B cell (primary cell): ENCODE data around the gene LRRC70. TPM values are rescaled to one million over a fixed set of nuclear protein-coding genes. Genes with fewer than 3 reads are reported as not detected.

ENCODE experiments used
- ATAC-seq: fragments of 200-7000 bp; cut with Tn5 transposase; one replicate; pipeline ENCODE4 v1.10.0; 2021; ENCODE audit warnings: low read depth, mild to moderate bottlenecking, moderate number of reproducible peaks, moderate library complexity
- CTCF ChIA-PET: fragments of 350-600 bp; sonication (Branson Sonifier 250); formaldehyde crosslinking; loops from one replicate; lab custom pipeline; 2021; ENCODE audit warnings: antibody characterized with exemption, inconsistent platforms; lab: Charles Lee
- POLR2A ChIA-PET: fragments of 350-600 bp; sonication (Branson Sonifier 250); formaldehyde crosslinking; loops from one replicate; lab custom pipeline; 2021; ENCODE audit warnings: antibody characterized with exemption; lab: Charles Lee
- DNase-seq: peaks from one replicate; pipeline ENCODE4 v3.0.0; 2013
- H2AFZ ChIP-seq: 2 replicates; pipeline ENCODE4 v1.6.1; 2012; ENCODE audit warnings: mild to moderate bottlenecking, low read depth, low read length; ENCODE audit not compliant: insufficient read depth, poor library complexity, severe bottlenecking
- H3K27ac ChIP-seq, 2 donors: 1 replicate in 1 of 2; 2 replicates in 1 of 2; pipeline ENCODE4 v1.5.1; 2012 to 2013; ENCODE audit warnings: low read length in 2 of 2, mild to moderate bottlenecking in 2 of 2, moderate library complexity in 1 of 2
- H3K27me3 ChIP-seq, 4 experiments: fragments of 200-600 bp in 1 of 4; sonication (generic) in 1 of 4; replicated peaks in 1 of 4; 1 replicate in 2 of 4; 2 replicates in 2 of 4; pipeline versions ENCODE4 v1.6.1 to v1.7.0; 2013 to 2016; ENCODE audit warnings: low read length in 3 of 4, mild to moderate bottlenecking in 2 of 4, mixed read lengths in 1 of 4, moderate library complexity in 1 of 4; ENCODE audit not compliant: insufficient read depth in 4 of 4, control insufficient read depth in 3 of 4; ENCODE audit errors: control extremely low read depth in 1 of 4
- H3K36me3 ChIP-seq, 2 experiments: replicated peaks in 1 of 2; 1 replicate in 1 of 2; 2 replicates in 1 of 2; pipeline versions ENCODE4 v1.6.1 to v1.7.1; 2013; ENCODE audit warnings: low read length in 1 of 2; ENCODE audit not compliant: insufficient read depth in 2 of 2, control insufficient read depth in 1 of 2; ENCODE audit errors: control extremely low read depth in 1 of 2, extremely low read depth in 1 of 2
- H3K4me1 ChIP-seq, 2 donors: fragments of 200-600 bp in 1 of 2; sonication (generic) in 1 of 2; 1 replicate in 1 of 2; 2 replicates in 1 of 2; pipeline versions ENCODE4 v1.5.1 to v1.6.1; 2013 to 2017; ENCODE audit warnings: low read length in 2 of 2; ENCODE audit not compliant: control insufficient read depth in 2 of 2, insufficient read depth in 2 of 2
- H3K4me2 ChIP-seq: replicated peaks from 2 replicates; pipeline ENCODE3; 2012; ENCODE audit warnings: mild to moderate bottlenecking, low read depth, low read length; ENCODE audit not compliant: poor library complexity, severe bottlenecking
- H3K4me3 ChIP-seq, 5 experiments: fragments of 200-600 bp in 1 of 5; sonication (generic) in 1 of 5; 1 replicate in 3 of 5; 2 replicates in 2 of 5; pipeline versions ENCODE4 v1.5.1 to v1.7.0; 2011 to 2016; ENCODE audit warnings: low read length in 4 of 5, mild to moderate bottlenecking in 4 of 5, low read depth in 2 of 5, control low read depth in 1 of 5, moderate library complexity in 1 of 5; ENCODE audit not compliant: insufficient read depth in 1 of 5; ENCODE audit errors: control extremely low read depth in 1 of 5, extremely low read depth in 1 of 5
- H3K79me2 ChIP-seq: fragments of 200-600 bp; sonication (generic); one replicate; pipeline ENCODE4 v1.6.0; 2016; ENCODE audit warnings: low read length; ENCODE audit not compliant: control insufficient read depth, insufficient read depth
- H3K9ac ChIP-seq: fragments of 200-600 bp; sonication (generic); 2 replicates; pipeline ENCODE4 v1.6.1; 2017; ENCODE audit warnings: mild to moderate bottlenecking, low read length, moderate library complexity
- H3K9me3 ChIP-seq, 3 donors: one replicate each; pipeline versions ENCODE4 v1.6.1 to v1.7.1; 2013; ENCODE audit warnings: low read length in 2 of 3; ENCODE audit not compliant: control insufficient read depth in 2 of 3, insufficient read depth in 1 of 3; ENCODE audit errors: control extremely low read depth in 1 of 3
- H4K20me1 ChIP-seq: 2 replicates; pipeline ENCODE4 v1.6.0; 2012; ENCODE audit warnings: mild to moderate bottlenecking, low read length; ENCODE audit not compliant: insufficient read depth, control insufficient read depth, poor library complexity, severe bottlenecking
- H3K27ac Mint-ChIP-seq: one replicate; pipeline ENCODE4 v1.8.0; 2021; ENCODE audit warnings: mixed read lengths
- H3K27me3 Mint-ChIP-seq: one replicate; pipeline ENCODE4 v1.8.0; 2021; ENCODE audit warnings: mixed read lengths
- H3K4me1 Mint-ChIP-seq: one replicate; pipeline ENCODE4 v1.8.0; 2021; ENCODE audit warnings: mixed read lengths
- H3K4me3 Mint-ChIP-seq: one replicate; pipeline ENCODE4 v1.8.0; 2021; ENCODE audit warnings: mixed read lengths
- H3K9me3 Mint-ChIP-seq: one replicate; pipeline ENCODE4 v1.8.0; 2022; ENCODE audit warnings: mixed read lengths; ENCODE audit not compliant: insufficient read depth
- EZH2 ChIP-seq: IDR thresholded peaks from 2 replicates; pipeline ENCODE4 v1.6.1; 2012; ENCODE audit warnings: borderline replicate concordance, low read depth, mild to moderate bottlenecking, moderate library complexity, low read length; ENCODE audit not compliant: insufficient read depth, poor library complexity, severe bottlenecking
- WGBS: methylation state at CpG from one replicate; pipeline ENCODE4 v1.1.5; 2013; ENCODE audit warnings: missing lambda C conversion rate; ENCODE audit not compliant: insufficient coverage; 5-methylcytosine and 5-hydroxymethylcytosine counted together
- intact Hi-C: fragments of 100-400 bp; cut with micrococcal nuclease; formaldehyde crosslinking; loops from one replicate; pipeline ENCODE4 v1.10.0; 2022
- polyA plus RNA-seq: library from polyadenylated mRNA; depleted of rRNA; stranded (reverse); fragments of >200 nt; gene quantifications from 2 replicates; pipeline ENCODE4 v1.2.3, GENCODE V29; 2012
- total RNA-seq, 2 donors: library from RNA; stranded (reverse); fragments of 120-200 nt in 1 of 2; gene quantifications; 1 replicate in 1 of 2; 2 replicates in 1 of 2; pipeline versions ENCODE4 v1.2.3 to v1.2.4, GENCODE V29; 2013 to 2022
- TF ChIP-seq, protein P1 (sequence below): fragments of 200-600 bp; IDR thresholded peaks from one replicate; pipeline ENCODE4 v1.8.0; 2022; ENCODE audit warnings: antibody characterized with exemption, mild to moderate bottlenecking

Gene LRRC70
- total and polyA plus RNA-seq, 2 donors (not counting 1 experiment from before 2014, with no cell fraction given) = 2.3 to 3.3 TPM

GRCh38 chr5:62587737-62588136 lies 9.1 kb downstream of the LRRC70 start:
- no peak for TF ChIP-seq EZH2
- Histone ChIP-seq H3K9ac (no peak overlapping the region), H3K9me3 (peaks cover 0 to 9% (median 7%) of the 10 kb centered on the region in 3 donors), H3K27ac (no peak overlapping the region), H2AFZ (no peak overlapping the region), H4K20me1 (no peaks in the 10 kb centered on the region), H3K36me3 (peaks cover 0 to 3% of the 10 kb centered on the region in 2 experiments), H3K79me2 (no peaks in the 10 kb centered on the region), H3K4me3 (no peak overlapping the region), H3K27me3 (no peaks in the 10 kb centered on the region), H3K4me1 (no peaks in the 10 kb centered on the region), H3K4me2 (no peak overlapping the region)
- no peak for ATAC-seq
- H3K4me3 Mint-ChIP-seq = no peak overlapping the region
- POLR2A ChIA-PET = no interaction called here
- WGBS = 88% methylated on average over 3 of the region's 3 CpGs
- no peaks in the 10 kb centered on the region for H3K4me1 Mint-ChIP-seq
- no peak overlapping the region for H3K27ac Mint-ChIP-seq
- no peaks in the 10 kb centered on the region for H3K27me3 Mint-ChIP-seq
- DNase-seq = no peak
- H3K9me3 Mint-ChIP-seq = no peaks in the 10 kb centered on the region
- CTCF ChIA-PET = no interaction called here
- intact Hi-C loops = no loop called here

- ATAC-seq = no peak
- Mint-ChIP-seq H3K27me3 (no peaks in the 10 kb centered on the region), H3K27ac (no peak overlapping the region), H3K4me1 (peaks cover 3% of the 10 kb centered on the region), H3K4me3 (no peak overlapping the region), H3K9me3 (peaks cover 2% of the 10 kb centered on the region)
- CTCF ChIA-PET = no interaction called here
- H3K27ac ChIP-seq = no peak overlapping the region
- intact Hi-C loops = no loop called here
- 100% methylated on average over 2 of the region's 4 CpGs for WGBS
- H3K9me3 ChIP-seq = peaks cover 2 to 9% (median 7%) of the 10 kb centered on the region in 3 donors
- H3K4me3 ChIP-seq = no peak overlapping the region
- TF ChIP-seq EZH2 = no peak
- TF ChIP-seq, protein P1, sequence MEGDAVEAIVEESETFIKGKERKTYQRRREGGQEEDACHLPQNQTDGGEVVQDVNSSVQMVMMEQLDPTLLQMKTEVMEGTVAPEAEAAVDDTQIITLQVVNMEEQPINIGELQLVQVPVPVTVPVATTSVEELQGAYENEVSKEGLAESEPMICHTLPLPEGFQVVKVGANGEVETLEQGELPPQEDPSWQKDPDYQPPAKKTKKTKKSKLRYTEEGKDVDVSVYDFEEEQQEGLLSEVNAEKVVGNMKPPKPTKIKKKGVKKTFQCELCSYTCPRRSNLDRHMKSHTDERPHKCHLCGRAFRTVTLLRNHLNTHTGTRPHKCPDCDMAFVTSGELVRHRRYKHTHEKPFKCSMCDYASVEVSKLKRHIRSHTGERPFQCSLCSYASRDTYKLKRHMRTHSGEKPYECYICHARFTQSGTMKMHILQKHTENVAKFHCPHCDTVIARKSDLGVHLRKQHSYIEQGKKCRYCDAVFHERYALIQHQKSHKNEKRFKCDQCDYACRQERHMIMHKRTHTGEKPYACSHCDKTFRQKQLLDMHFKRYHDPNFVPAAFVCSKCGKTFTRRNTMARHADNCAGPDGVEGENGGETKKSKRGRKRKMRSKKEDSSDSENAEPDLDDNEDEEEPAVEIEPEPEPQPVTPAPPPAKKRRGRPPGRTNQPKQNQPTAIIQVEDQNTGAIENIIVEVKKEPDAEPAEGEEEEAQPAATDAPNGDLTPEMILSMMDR = no peak
- no peak overlapping the region for H2AFZ ChIP-seq
- H3K27me3 ChIP-seq = no peaks in the 10 kb centered on the region
- H3K36me3 ChIP-seq = peaks cover 0 to 7% of the 10 kb centered on the region in 2 experiments
- POLR2A ChIA-PET = no interaction called here
- no peak overlapping the region for H3K4me2 ChIP-seq
- no peaks in the 10 kb centered on the region for H3K4me1 ChIP-seq
- DNase-seq = no peak
- no peak overlapping the region for H3K9ac ChIP-seq
- no peaks in the 10 kb centered on the region for H3K79me2 ChIP-seq
- H4K20me1 ChIP-seq = no peaks in the 10 kb centered on the region
Observed at GRCh38 chr5:62588668-62589067, 10.0 kb downstream of the LRRC70 start.
